ENCODE measurements around the gene FERMT2. TPM values are rescaled to one million over a fixed set of nuclear protein-coding genes. Genes with fewer than 3 reads are reported as not detected.

FERMT2 gene
- total and polyA plus RNA-seq, 12 donors: 22.8 to 53.8 (median 40.1) TPM

DNA sequence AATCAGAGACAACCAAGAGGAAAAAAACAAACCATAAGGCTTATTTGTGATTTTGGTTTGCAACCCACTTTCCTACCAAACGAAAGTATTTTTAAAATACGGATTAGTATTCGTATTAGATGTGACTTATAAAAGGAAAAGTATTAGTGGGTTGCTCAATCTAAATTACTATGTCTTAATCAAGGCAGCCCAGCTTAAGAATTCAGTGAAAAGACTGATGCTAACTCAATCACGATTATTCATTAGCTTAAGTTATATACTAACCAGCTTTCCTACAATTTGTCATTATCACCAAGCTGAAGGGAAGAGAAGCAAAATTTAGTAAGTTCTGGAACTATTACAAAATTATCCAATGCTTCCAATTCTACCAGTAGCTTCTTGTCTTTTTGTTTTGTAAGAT, 62.7 kb downstream of the FERMT2 start:
- Histone ChIP-seq H3K4me3 (no peak overlapping the region), H3K4me1 (replicated peaks in 1 of 2) (no peaks in the 10 kb centered on the region), H3K27me3 (no peaks in the 10 kb centered on the region), H3K27ac (no peak overlapping the region), H3K36me3 (replicated peaks in 1 of 2) (peaks cover 0 to 8% of the 10 kb centered on the region in 2 donors), H3K9me3 (replicated peaks in 1 of 3) (no peaks in the 10 kb centered on the region)
- DNase-seq: no peak
- TF ChIP-seq POLR2A (IDR thresholded peaks at IDR 0.05): no peak
- TF ChIP-seq, protein P1, sequence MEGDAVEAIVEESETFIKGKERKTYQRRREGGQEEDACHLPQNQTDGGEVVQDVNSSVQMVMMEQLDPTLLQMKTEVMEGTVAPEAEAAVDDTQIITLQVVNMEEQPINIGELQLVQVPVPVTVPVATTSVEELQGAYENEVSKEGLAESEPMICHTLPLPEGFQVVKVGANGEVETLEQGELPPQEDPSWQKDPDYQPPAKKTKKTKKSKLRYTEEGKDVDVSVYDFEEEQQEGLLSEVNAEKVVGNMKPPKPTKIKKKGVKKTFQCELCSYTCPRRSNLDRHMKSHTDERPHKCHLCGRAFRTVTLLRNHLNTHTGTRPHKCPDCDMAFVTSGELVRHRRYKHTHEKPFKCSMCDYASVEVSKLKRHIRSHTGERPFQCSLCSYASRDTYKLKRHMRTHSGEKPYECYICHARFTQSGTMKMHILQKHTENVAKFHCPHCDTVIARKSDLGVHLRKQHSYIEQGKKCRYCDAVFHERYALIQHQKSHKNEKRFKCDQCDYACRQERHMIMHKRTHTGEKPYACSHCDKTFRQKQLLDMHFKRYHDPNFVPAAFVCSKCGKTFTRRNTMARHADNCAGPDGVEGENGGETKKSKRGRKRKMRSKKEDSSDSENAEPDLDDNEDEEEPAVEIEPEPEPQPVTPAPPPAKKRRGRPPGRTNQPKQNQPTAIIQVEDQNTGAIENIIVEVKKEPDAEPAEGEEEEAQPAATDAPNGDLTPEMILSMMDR (IDR thresholded peaks at IDR 0.05): no peak
- WGBS, 4 donors: 87 to 95% (median 94%) methylated on average over 4 of the region's 4 CpGs
- intact Hi-C loops (cut with DNase I): no loop called here

DNA sequence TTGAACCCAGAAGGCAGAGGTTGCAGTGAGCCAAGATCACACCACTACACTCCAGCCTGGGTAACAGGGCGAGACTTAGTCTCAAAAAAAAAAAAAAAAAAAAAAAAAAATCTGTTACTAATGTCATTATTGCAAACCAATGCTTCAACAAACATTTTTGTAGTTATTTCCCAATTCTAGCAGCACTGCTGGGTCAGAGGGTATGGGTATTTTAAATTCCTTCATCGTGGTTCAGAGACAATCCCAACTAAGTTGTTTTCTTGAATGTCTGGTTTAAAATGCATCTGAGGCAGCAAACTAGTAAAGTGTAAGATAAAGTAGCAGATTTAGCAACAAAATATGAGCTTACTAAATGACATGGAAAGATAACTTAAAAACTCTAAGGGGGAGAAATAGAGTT, 65.6 kb downstream of the FERMT2 start:
- no peak overlapping the region for H3K27ac ChIP-seq
- WGBS, 4 donors: 64 to 82% (median 72%) methylated on average over 2 of the region's 2 CpGs
- H3K9me3 ChIP-seq (replicated peaks in 1 of 3): no peaks in the 10 kb centered on the region
- no peaks in the 10 kb centered on the region for H3K27me3 ChIP-seq
- H3K36me3 ChIP-seq (replicated peaks in 1 of 2): no peaks in the 10 kb centered on the region
- H3K4me1 ChIP-seq (replicated peaks in 1 of 2): no peaks in the 10 kb centered on the region
- DNase-seq: no peak
- intact Hi-C loops (cut with DNase I): no loop called here
- H3K4me3 ChIP-seq: no peak overlapping the region
- no peak for TF ChIP-seq POLR2A (IDR thresholded peaks at IDR 0.05)
- TF ChIP-seq, protein P1 (IDR thresholded peaks at IDR 0.05): no peak

DNA sequence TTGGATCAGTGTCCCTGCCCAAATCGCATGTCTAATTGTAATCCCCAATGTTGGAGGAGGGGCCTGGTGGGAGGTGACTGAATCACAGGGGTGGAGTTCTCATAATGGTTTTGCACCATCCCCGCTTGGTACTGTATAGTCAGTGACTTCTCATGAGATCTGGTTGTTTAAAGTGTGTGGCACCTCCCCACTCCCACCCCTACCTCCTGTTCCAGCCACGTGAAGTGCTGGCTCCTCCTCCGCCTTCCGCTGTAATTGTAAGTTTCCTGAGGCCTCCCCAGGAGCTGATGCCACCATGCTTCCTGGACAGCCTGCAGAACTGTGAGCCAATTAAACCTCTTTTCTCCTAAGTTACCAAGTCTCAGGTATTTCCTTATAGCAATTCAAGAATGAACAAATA, 67.2 kb downstream of the FERMT2 start:
- Histone ChIP-seq H3K27me3 (no peaks in the 10 kb centered on the region), H3K27ac (no peak overlapping the region), H3K9me3 (replicated peaks in 1 of 3) (no peaks in the 10 kb centered on the region), H3K36me3 (replicated peaks in 1 of 2) (no peaks in the 10 kb centered on the region), H3K4me1 (replicated peaks in 1 of 2) (no peaks in the 10 kb centered on the region), H3K4me3 (no peak overlapping the region)
- TF ChIP-seq POLR2A (IDR thresholded peaks at IDR 0.05): no peak
- TF ChIP-seq, protein P1 (IDR thresholded peaks at IDR 0.05): no peak
- DNase-seq: no peak
- WGBS, 4 donors: 89 to 95% (median 91%) methylated on average over 5 of the region's 5 CpGs
- intact Hi-C loops (cut with DNase I): no loop called here

DNA sequence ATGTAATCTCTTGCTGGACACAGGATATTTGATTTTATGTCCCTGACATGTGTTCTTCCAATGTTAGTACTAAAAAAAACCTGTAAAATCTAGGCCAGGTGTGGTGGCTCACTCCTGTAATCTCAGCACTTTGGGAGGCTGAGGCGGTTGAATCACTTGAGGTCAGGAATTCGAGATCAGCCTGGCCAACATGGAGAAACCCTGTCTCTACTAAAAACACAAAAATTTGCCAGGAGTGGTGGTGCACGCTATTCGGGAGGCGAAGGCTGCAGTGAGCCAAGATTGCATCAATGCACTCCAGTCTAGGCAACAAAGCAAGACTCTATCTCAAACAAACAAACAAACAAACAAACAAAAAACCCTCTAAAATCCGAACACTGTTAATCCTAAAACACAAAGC, 68.0 kb downstream of the FERMT2 start:
- no peak for DNase-seq
- Histone ChIP-seq H3K27ac (no peak overlapping the region), H3K27me3 (no peaks in the 10 kb centered on the region), H3K36me3 (replicated peaks in 1 of 2) (no peaks in the 10 kb centered on the region), H3K9me3 (replicated peaks in 1 of 3) (no peaks in the 10 kb centered on the region), H3K4me1 (replicated peaks in 1 of 2) (no peaks in the 10 kb centered on the region), H3K4me3 (no peak overlapping the region)
- intact Hi-C loops (cut with DNase I): no loop called here
- WGBS, 4 donors: 82 to 97% (median 90%) methylated on average over 6 of the region's 6 CpGs
- no peak for TF ChIP-seq POLR2A (IDR thresholded peaks at IDR 0.05)
- TF ChIP-seq, protein P1 (IDR thresholded peaks at IDR 0.05): no peak
